Heart left ventricle (tissue), 16 donors: ENCODE results near the gene HS1BP3. TPM values are rescaled to one million over a fixed set of nuclear protein-coding genes. Genes with fewer than 3 reads are reported as not detected.

ENCODE experiments used
- ATAC-seq, 4 donors: fragments of 200-7000 bp; cut with Tn5 transposase; one replicate each; pipeline ENCODE4 v1.9.1; 2020 to 2022; ENCODE audit warnings: moderate library complexity in 4 of 4, mild to moderate bottlenecking in 3 of 4, moderate number of reproducible peaks in 1 of 4
- DNase-seq, 5 donors: peaks; one replicate each; pipeline ENCODE4 v3.0.0-alpha.2; 2020
- H3K27ac ChIP-seq, 12 donors: fragments of 200-600 bp; sonication (generic) in 4 of 12; one replicate each; pipeline versions ENCODE4 v1.5.0 to v1.8.0; 2016 to 2022; ENCODE audit warnings: mild to moderate bottlenecking in 2 of 12
- H3K27me3 ChIP-seq, 9 donors: fragments of 200-600 bp; sonication (generic) in 2 of 9; one replicate each; pipeline versions ENCODE4 v1.5.1 to v1.8.0; 2016 to 2022; ENCODE audit warnings: mild to moderate bottlenecking in 3 of 9
- H3K36me3 ChIP-seq, 9 donors: fragments of 200-600 bp; sonication (generic) in 2 of 9; one replicate each; pipeline versions ENCODE4 v1.5.0 to v1.8.0; 2018 to 2022; ENCODE audit warnings: mild to moderate bottlenecking in 2 of 9
- H3K4me1 ChIP-seq, 12 donors: fragments of 200-600 bp; sonication (generic) in 4 of 12; one replicate each; pipeline versions ENCODE4 v1.5.0 to v1.8.0; 2016 to 2022; ENCODE audit warnings: mild to moderate bottlenecking in 3 of 12
- H3K4me3 ChIP-seq, 12 donors: fragments of 200-600 bp; sonication (generic) in 4 of 12; one replicate each; pipeline versions ENCODE4 v1.5.0 to v1.8.0; 2017 to 2022; ENCODE audit warnings: mild to moderate bottlenecking in 9 of 12, moderate library complexity in 4 of 12
- H3K9me3 ChIP-seq, 12 donors: fragments of 200-600 bp; sonication (generic) in 4 of 12; one replicate each; pipeline versions ENCODE4 v1.5.0 to v1.8.0; 2016 to 2022; ENCODE audit warnings: mild to moderate bottlenecking in 1 of 12
- POLR2A ChIP-seq, 2 donors: fragments of 450-650 bp; IDR thresholded peaks; one replicate each; pipeline ENCODE4 v1.6.1; 2017; ENCODE audit warnings: antibody characterized with exemption in 2 of 2, mild to moderate bottlenecking in 2 of 2, moderate library complexity in 2 of 2
- WGBS, 4 donors: extraction: QIAGEN DNeasy Blood & Tissue Kit in 2 of 4; methylation state at CpG; one replicate each; pipeline versions ENCODE4 v1.1.5 to v1.1.7; 2013 to 2018; 5-methylcytosine and 5-hydroxymethylcytosine counted together
- intact Hi-C, 10 donors: fragments of 100-400 bp; cut with DNase I; formaldehyde crosslinking; loops; one replicate each; pipeline versions ENCODE4 v1.11.1 to v1.14.2; 2022
- polyA plus RNA-seq, 2 donors: library from polyadenylated mRNA; stranded (reverse); fragments of 200-250 nt; gene quantifications; one replicate each; pipeline ENCODE4 v1.2.3, GENCODE V29; 2013
- total RNA-seq, 9 donors: library from RNA; depleted of rRNA in 2 of 9; stranded (reverse); fragments of >200 nt in 2 of 9; fragmentation: NEBNext Ultra II Directional in 3 of 9; extraction: Animal tissue kit (Norgen Biotek cat#: 25700) in 3 of 9; gene quantifications; one replicate each; pipeline versions ENCODE4 v1.1.0 to v1.2.4, GENCODE V29; 2016 to 2023
- TF ChIP-seq, protein P1 (sequence below), 12 donors: fragments of 200-600 bp; sonication (generic) in 4 of 12; IDR thresholded peaks; one replicate each; pipeline versions ENCODE4 v1.5.0 to v1.8.0; 2018 to 2022; ENCODE audit warnings: antibody characterized with exemption in 12 of 12, mild to moderate bottlenecking in 5 of 12
- donor health status: ischemic (EF 13 %, LVEDD 7.1; RV severe dilation, severe dysfunction).
- donor health status: healthy with polysubstance abuse.
- donor health status: DM: no; HTN: yes; CAD: no.
- donor health status: DM: no; HTN: no; CAD: no.
- donor health status: ischemic (EF 25% LVEDD 6.9; RV normal size, moderate dysfunction).
- donor health status: ischemic (EF 25% LVEDD 5.7; RV mildly dilated, moderate dysfunction).
- donor health status: healthy.
- donor health status: DM: yes; HTN: yes; CAD: no.
- donor health status: ischemic (EF 35%, LVEDD 5.7; RV mildly dilated, moderate dysfunction).
- donor health status: nonischemic (EF 11% LVEDD 7.7; RV severe dilation, severe dysfunction).
- donor health status: DM: yes; HTN: yes; CAD: no.
- donor health status: PGD.
- donor health status: ischemic (EF 29% LVEDD 5.4; RV normal size, mild dysfunction).
- donor health status: nonischemic (EF 23%, LVEDD 6.1; RV moderate dilation, normal function).

HS1BP3 gene
- total and polyA plus RNA-seq, 11 donors, result 12.7 to 23.7 (median 21.0) TPM

DNA sequence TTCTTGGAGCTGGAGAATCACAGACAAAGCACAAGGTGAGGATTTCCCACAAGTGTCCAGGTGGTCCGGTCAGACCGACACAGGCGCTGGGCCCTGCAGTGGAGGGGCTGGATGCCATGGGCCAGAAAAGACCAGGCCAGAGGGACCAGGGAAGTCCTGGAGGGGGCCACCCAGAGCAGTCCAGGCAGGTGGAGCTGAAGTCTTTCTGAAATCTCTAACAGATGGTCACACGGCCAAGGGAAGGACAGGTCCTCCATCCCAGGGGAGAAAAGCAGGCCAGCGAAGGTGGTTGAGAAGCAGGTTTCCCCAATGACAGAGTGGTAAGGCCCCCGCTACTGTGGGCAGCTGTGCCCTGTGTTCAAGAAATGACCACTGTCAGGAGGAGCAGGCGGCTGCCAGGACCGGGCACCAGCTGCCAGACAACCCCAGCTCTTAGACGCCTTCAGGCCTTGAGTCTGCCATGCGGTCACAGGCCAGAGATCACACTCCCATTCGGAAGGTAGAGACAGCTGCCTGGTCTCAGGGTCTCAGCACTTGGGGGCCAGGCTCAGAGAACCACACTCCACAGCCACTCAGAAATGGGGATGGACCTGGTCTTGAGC, 25.9 kb downstream of the HS1BP3 start:
- peaks cover 0 to 60% (median 37%) of the 10 kb centered on the region in 9 donors for H3K36me3 ChIP-seq
- no peak for TF ChIP-seq POLR2A (IDR thresholded peaks at IDR 0.05)
- TF ChIP-seq, protein P1, sequence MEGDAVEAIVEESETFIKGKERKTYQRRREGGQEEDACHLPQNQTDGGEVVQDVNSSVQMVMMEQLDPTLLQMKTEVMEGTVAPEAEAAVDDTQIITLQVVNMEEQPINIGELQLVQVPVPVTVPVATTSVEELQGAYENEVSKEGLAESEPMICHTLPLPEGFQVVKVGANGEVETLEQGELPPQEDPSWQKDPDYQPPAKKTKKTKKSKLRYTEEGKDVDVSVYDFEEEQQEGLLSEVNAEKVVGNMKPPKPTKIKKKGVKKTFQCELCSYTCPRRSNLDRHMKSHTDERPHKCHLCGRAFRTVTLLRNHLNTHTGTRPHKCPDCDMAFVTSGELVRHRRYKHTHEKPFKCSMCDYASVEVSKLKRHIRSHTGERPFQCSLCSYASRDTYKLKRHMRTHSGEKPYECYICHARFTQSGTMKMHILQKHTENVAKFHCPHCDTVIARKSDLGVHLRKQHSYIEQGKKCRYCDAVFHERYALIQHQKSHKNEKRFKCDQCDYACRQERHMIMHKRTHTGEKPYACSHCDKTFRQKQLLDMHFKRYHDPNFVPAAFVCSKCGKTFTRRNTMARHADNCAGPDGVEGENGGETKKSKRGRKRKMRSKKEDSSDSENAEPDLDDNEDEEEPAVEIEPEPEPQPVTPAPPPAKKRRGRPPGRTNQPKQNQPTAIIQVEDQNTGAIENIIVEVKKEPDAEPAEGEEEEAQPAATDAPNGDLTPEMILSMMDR (IDR thresholded peaks at IDR 0.05), result no peak

DNA sequence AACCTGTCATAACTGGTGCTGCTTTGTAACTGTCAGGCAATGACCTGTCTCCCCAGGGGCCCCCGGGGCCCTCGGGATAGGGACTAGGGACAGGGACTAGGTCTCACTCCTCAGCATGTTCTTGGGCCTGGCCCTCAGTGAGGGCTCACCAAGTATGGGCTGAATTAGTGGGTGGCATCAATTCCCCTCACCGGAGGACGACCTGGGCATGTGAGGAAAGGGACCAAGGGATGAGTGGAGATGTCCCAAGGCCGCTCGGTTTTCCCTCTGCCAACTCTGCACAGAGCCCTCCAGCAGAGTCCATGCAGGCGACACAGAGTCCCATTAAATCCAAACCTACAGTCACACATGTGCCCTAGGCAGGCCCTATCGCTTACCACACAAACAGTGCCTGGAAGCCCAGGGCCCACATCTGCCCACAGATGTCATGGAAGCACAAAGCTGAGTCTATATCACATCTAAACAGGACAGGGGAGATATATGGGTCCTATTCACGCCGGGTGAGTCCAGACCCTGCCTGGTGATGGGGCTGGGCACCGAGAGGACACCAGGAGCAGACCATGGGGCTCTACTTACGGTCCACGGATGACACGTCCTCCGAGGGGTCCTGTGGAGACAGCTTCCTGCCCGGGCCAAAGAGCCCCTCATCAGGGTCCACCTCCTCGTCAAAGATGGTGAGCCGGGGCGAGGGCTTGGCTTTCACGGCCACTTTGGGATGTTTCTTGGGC, 26.6 kb downstream of the HS1BP3 start:
- intact Hi-C loops, result loop anchor here in 3 of 10 donors (5.0 to 10.0 kb wide), 3 partner anchors 50 to 177 kb away; partner anchors contain the start of gene RHOB (in 1 of the 3)
- no peak for TF ChIP-seq POLR2A (IDR thresholded peaks at IDR 0.05)
- TF ChIP-seq, protein P1 (IDR thresholded peaks at IDR 0.05), result no peak
- H3K27me3 ChIP-seq, result no peaks in the 10 kb centered on the region
- DNase-seq, result peak in 3 of 5 donors; percentile 18 to 61 (median 18)
- 88 to 97% (median 92%) methylated on average over 8 to 20 of the region's 20 CpGs for WGBS, 4 donors
- H3K4me3 ChIP-seq, result no peak overlapping the region
- ATAC-seq, result no peak
- peak overlapping the region in 10 of 12 donors; percentile 63 to 99 (median 86) for H3K27ac ChIP-seq
- peaks cover 0 to 59% (median 37%) of the 10 kb centered on the region in 9 donors for H3K36me3 ChIP-seq
- peaks cover under 1 to 83% (median 59%) of the 10 kb centered on the region in 12 donors for H3K4me1 ChIP-seq
- H3K9me3 ChIP-seq, result no peaks in the 10 kb centered on the region

More for the DNA sequence above, 25.9 kb downstream of the HS1BP3 start:
- H3K4me1 ChIP-seq, result peaks cover 0 to 76% (median 54%) of the 10 kb centered on the region in 12 donors
- DNase-seq (peak in 3 of 5 donors; percentile 17 to 26 (median 22)), ATAC-seq (no peak)
- H3K27ac ChIP-seq, result peak overlapping the region; percentile 54 to 99 (median 84)
- 80 to 82% (median 81%) methylated on average over 8 to 11 of the region's 11 CpGs for WGBS, 4 donors
- intact Hi-C loops, result loop anchor here in 3 of 10 donors (5.0 to 10.0 kb wide), 3 partner anchors 50 to 178 kb away; partner anchors contain the start of gene RHOB (in 1 of the 3)
- no peaks in the 10 kb centered on the region for H3K9me3 ChIP-seq
- no peaks in the 10 kb centered on the region for H3K27me3 ChIP-seq
- no peak overlapping the region for H3K4me3 ChIP-seq

DNA sequence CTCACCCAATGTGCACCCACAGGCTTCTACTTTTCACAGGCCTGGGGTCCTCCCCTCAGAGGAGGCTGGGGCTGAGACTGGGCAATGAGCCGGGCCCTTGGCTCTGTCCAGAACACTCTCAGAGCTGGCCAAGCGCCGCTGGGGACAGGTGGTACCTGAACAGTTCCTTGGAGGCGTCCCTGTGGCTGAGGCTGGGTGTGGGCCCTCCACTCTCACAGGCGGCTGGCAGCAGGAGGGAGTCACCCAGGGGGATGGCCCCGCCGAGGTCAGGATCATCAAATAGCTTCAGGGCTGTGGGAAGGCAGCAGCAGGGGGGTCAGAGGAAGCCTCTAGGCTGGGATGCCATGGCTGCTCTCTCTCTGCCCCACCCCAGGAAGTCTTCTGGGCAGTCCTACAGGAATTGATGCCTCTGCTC, 27.1 kb downstream of the HS1BP3 start:
- ATAC-seq (no peak), DNase-seq (peak in 4 of 5 donors; percentile 9 to 58 (median 29))
- 69 to 86% (median 76%) methylated on average over 1 to 7 of the region's 7 CpGs for WGBS, 4 donors
- Histone ChIP-seq H3K27me3 (no peaks in the 10 kb centered on the region), H3K4me3 (no peak overlapping the region), H3K9me3 (no peaks in the 10 kb centered on the region), H3K36me3 (peaks cover 0 to 59% (median 37%) of the 10 kb centered on the region in 9 donors), H3K27ac (peak overlapping the region in 7 of 12 donors; percentile 76 to 99 (median 97)), H3K4me1 (peaks cover 5 to 88% (median 65%) of the 10 kb centered on the region in 12 donors)
- TF ChIP-seq, protein P1 (IDR thresholded peaks at IDR 0.05), result no peak
- TF ChIP-seq POLR2A (IDR thresholded peaks at IDR 0.05), result no peak
- intact Hi-C loops, result loop anchor here in 3 of 10 donors (5.0 to 10.0 kb wide), 3 partner anchors 49 to 176 kb away; partner anchors contain the start of gene RHOB (in 1 of the 3)
